H9 (cell line): ENCODE measurements around the gene SMARCA2. TPM values are rescaled to one million over a fixed set of nuclear protein-coding genes. Genes with fewer than 3 reads are reported as not detected.

ENCODE experiments used
- DNase-seq: peaks from one replicate; pipeline ENCODE4 v3.0.0-alpha.2; 2017
- H2AFZ ChIP-seq: one replicate; pipeline ENCODE4 v1.6.1; 2013; ENCODE audit warnings: mild to moderate bottlenecking, low read length, control low read depth, moderate library complexity
- H2AK5ac ChIP-seq: 2 replicates; pipeline ENCODE4 v1.6.1; 2013; ENCODE audit warnings: low read length, control low read depth, mixed read lengths; ENCODE audit not compliant: insufficient read length
- H2BK120ac ChIP-seq: one replicate; pipeline ENCODE4 v1.6.1; 2013; ENCODE audit warnings: low read depth, mild to moderate bottlenecking, low read length, control low read depth, inconsistent platforms; ENCODE audit not compliant: poor library complexity, severe bottlenecking
- H2BK12ac ChIP-seq: 2 replicates; pipeline ENCODE4 v1.6.1; 2013; ENCODE audit warnings: low read length, control low read depth, mixed read lengths, low read depth; ENCODE audit not compliant: insufficient read length
- H2BK15ac ChIP-seq: 2 replicates; pipeline ENCODE4 v1.6.1; 2013; ENCODE audit warnings: low read depth, low read length, control low read depth
- H2BK20ac ChIP-seq: one replicate; pipeline ENCODE4 v1.6.1; 2013; ENCODE audit warnings: low read depth, mild to moderate bottlenecking, low read length, control low read depth, inconsistent platforms; ENCODE audit not compliant: poor library complexity, severe bottlenecking
- H2BK5ac ChIP-seq: 2 replicates; pipeline ENCODE4 v1.6.1; 2013; ENCODE audit warnings: low read length, control low read depth, mixed read lengths; ENCODE audit not compliant: insufficient read length
- H3K14ac ChIP-seq: 2 replicates; pipeline ENCODE4 v1.6.1; 2013; ENCODE audit warnings: low read length, control low read depth; ENCODE audit not compliant: insufficient read depth
- H3K18ac ChIP-seq: 2 replicates; pipeline ENCODE4 v1.6.1; 2013; ENCODE audit warnings: low read depth, mild to moderate bottlenecking, mixed read lengths, low read length, control low read depth; ENCODE audit not compliant: insufficient read length
- H3K23ac ChIP-seq: 2 replicates; pipeline ENCODE4 v1.6.1; 2013; ENCODE audit warnings: low read length, control low read depth, mixed read lengths, low read depth; ENCODE audit not compliant: insufficient read length
- H3K23me2 ChIP-seq: 2 replicates; pipeline ENCODE4 v1.6.1; 2013; ENCODE audit warnings: low read depth, mild to moderate bottlenecking, mixed read lengths, low read length, control low read depth; ENCODE audit not compliant: insufficient read length, poor library complexity, severe bottlenecking
- H3K27ac ChIP-seq: 2 replicates; pipeline ENCODE4 v1.5.1; 2013; ENCODE audit warnings: low read length, control low read depth, mixed read lengths, low read depth; ENCODE audit not compliant: insufficient read length
- H3K27me3 ChIP-seq: 2 replicates; pipeline ENCODE4 v1.6.1; 2013; ENCODE audit warnings: low read length, control low read depth, inconsistent platforms; ENCODE audit not compliant: insufficient read depth
- H3K4ac ChIP-seq: 2 replicates; pipeline ENCODE4 v1.6.1; 2013; ENCODE audit warnings: low read depth, mild to moderate bottlenecking, control low read depth, inconsistent platforms, low read length, moderate library complexity
- H3K4me1 ChIP-seq: 2 replicates; pipeline ENCODE4 v1.6.1; 2013; ENCODE audit warnings: low read length, control low read depth, inconsistent platforms; ENCODE audit not compliant: insufficient read depth
- H3K4me2 ChIP-seq: 2 replicates; pipeline ENCODE4 v1.6.1; 2013; ENCODE audit warnings: low read length, control low read depth, mixed read lengths; ENCODE audit not compliant: insufficient read length, insufficient read depth
- H3K56ac ChIP-seq: 2 replicates; pipeline ENCODE4 v1.6.1; 2013; ENCODE audit warnings: low read depth, mild to moderate bottlenecking, mixed read lengths, low read length, control low read depth; ENCODE audit not compliant: insufficient read length
- H3K79me1 ChIP-seq: 2 replicates; pipeline ENCODE4 v1.6.1; 2013; ENCODE audit warnings: low read depth, mild to moderate bottlenecking, moderate library complexity, low read length, control low read depth, inconsistent platforms; ENCODE audit not compliant: insufficient read depth, poor library complexity, severe bottlenecking
- H3K79me2 ChIP-seq: 2 replicates; pipeline ENCODE4 v1.6.1; 2013; ENCODE audit warnings: low read length, control low read depth, inconsistent platforms; ENCODE audit not compliant: insufficient read depth
- H3K9ac ChIP-seq: 2 replicates; pipeline ENCODE4 v1.6.1; 2013; ENCODE audit warnings: low read length, control low read depth, mixed read lengths; ENCODE audit not compliant: insufficient read length; ENCODE audit errors: extremely low read depth
- H3K9me3 ChIP-seq: one replicate; pipeline ENCODE4 v1.6.1; 2013; ENCODE audit warnings: low read depth, low read length, inconsistent platforms; ENCODE audit not compliant: control insufficient read depth
- H3T11ph ChIP-seq: one replicate; pipeline ENCODE4 v1.6.1; 2013; ENCODE audit warnings: mild to moderate bottlenecking, low read length, control low read depth, inconsistent platforms
- H4K20me1 ChIP-seq: one replicate; pipeline ENCODE4 v1.6.1; 2013; ENCODE audit not compliant: control insufficient read depth, insufficient read length, insufficient read depth
- H4K5ac ChIP-seq: 2 replicates; pipeline ENCODE4 v1.6.1; 2013; ENCODE audit warnings: low read depth, mild to moderate bottlenecking, mixed read lengths, low read length, control low read depth; ENCODE audit not compliant: insufficient read length
- H4K8ac ChIP-seq: replicated peaks from 2 replicates; pipeline ENCODE4 v1.6.1; 2013; ENCODE audit warnings: low read length, control low read depth, mixed read lengths, low read depth; ENCODE audit not compliant: insufficient read length
- H4K91ac ChIP-seq: 2 replicates; pipeline ENCODE4 v1.6.1; 2013; ENCODE audit warnings: low read depth, mild to moderate bottlenecking, moderate library complexity, mixed read lengths, low read length, control low read depth; ENCODE audit not compliant: insufficient read length
- H3K27ac Mint-ChIP-seq, 3 experiments: 2 replicates in 2 of 3; 3 replicates in 1 of 3; pipeline ENCODE4 v1.8.0; 2020 to 2021; ENCODE audit warnings: mixed read lengths in 3 of 3, mild to moderate bottlenecking in 1 of 3, moderate library complexity in 1 of 3
- H3K27me3 Mint-ChIP-seq: 2 replicates; pipeline ENCODE4 v1.8.0; 2021; ENCODE audit warnings: low read depth, mild to moderate bottlenecking, moderate library complexity, mixed read lengths
- H3K36me3 Mint-ChIP-seq, 3 experiments: 2 replicates in 2 of 3; 3 replicates in 1 of 3; pipeline ENCODE4 v1.8.0; 2020 to 2021; ENCODE audit warnings: low read depth in 3 of 3, mixed read lengths in 3 of 3; ENCODE audit not compliant: insufficient read depth in 1 of 3
- H3K4me1 Mint-ChIP-seq, 2 experiments: 2 replicates each; pipeline ENCODE4 v1.8.0; 2020; ENCODE audit warnings: mixed read lengths in 2 of 2
- H3K4me3 Mint-ChIP-seq, 2 experiments: 2 replicates in 1 of 2; 3 replicates in 1 of 2; pipeline ENCODE4 v1.8.0; 2020 to 2021; ENCODE audit warnings: mild to moderate bottlenecking in 2 of 2, mixed read lengths in 2 of 2, moderate library complexity in 1 of 2
- H3K9me3 Mint-ChIP-seq, 2 experiments: 2 replicates in 1 of 2; 3 replicates in 1 of 2; pipeline ENCODE4 v1.8.0; 2020; ENCODE audit warnings: mild to moderate bottlenecking in 2 of 2, mixed read lengths in 2 of 2, moderate library complexity in 1 of 2
- WGBS: extraction: QIAGEN DNeasy Blood & Tissue Kit; methylation state at CpG from one replicate; pipeline ENCODE4 v1.1.7; 2013; ENCODE audit warnings: missing lambda C conversion rate, low lambda C conversion rate, mixed read lengths; ENCODE audit not compliant: insufficient read length; ENCODE audit errors: extremely low coverage; 5-methylcytosine and 5-hydroxymethylcytosine counted together
- total RNA-seq: library from RNA; stranded (reverse); gene quantifications from 2 replicates; pipeline ENCODE4 v1.2.1, GENCODE V29; 2021
- TF ChIP-seq, protein P1 (sequence below): fragments of 200-600 bp; sonication (generic); conservative IDR thresholded peaks from 3 replicates; pipeline ENCODE4 v1.8.0; 2021; ENCODE audit warnings: antibody characterized with exemption, mild to moderate bottlenecking

The SMARCA2 gene
- total RNA-seq, 1 experiment from 2014 or later: 15.3 TPM

- Histone ChIP-seq H3K56ac (no peak overlapping the region), H3K79me1 (no peaks in the 10 kb centered on the region), H2BK12ac (no peak overlapping the region), H2BK20ac (no peak overlapping the region), H3K79me2 (no peaks in the 10 kb centered on the region), H4K20me1 (no peaks in the 10 kb centered on the region), H3K14ac (no peak overlapping the region), H4K8ac (no peak overlapping the region), H3K23ac (no peak overlapping the region), H3K27ac (no peak overlapping the region), H3K4me2 (no peak overlapping the region), H3K23me2 (no peaks in the 10 kb centered on the region), H3T11ph (no peak overlapping the region), H3K27me3 (no peaks in the 10 kb centered on the region), H2BK120ac (no peak overlapping the region), H2AK5ac (no peak overlapping the region), H4K5ac (no peak overlapping the region), H3K18ac (no peak overlapping the region), H2AFZ (no peak overlapping the region), H4K91ac (no peak overlapping the region), H3K4ac (no peak overlapping the region), H2BK5ac (no peak overlapping the region), H3K9me3 (no peaks in the 10 kb centered on the region), H2BK15ac (no peak overlapping the region), H3K9ac (no peak overlapping the region), H3K4me1 (no peaks in the 10 kb centered on the region)
- H3K27ac Mint-ChIP-seq: peak overlapping the region in 1 of 3 experiments; percentile 22; a peak in 1 of 7 replicates
- no peaks in the 10 kb centered on the region for H3K36me3 Mint-ChIP-seq
- H3K4me3 Mint-ChIP-seq: no peak overlapping the region
- TF ChIP-seq, protein P1, sequence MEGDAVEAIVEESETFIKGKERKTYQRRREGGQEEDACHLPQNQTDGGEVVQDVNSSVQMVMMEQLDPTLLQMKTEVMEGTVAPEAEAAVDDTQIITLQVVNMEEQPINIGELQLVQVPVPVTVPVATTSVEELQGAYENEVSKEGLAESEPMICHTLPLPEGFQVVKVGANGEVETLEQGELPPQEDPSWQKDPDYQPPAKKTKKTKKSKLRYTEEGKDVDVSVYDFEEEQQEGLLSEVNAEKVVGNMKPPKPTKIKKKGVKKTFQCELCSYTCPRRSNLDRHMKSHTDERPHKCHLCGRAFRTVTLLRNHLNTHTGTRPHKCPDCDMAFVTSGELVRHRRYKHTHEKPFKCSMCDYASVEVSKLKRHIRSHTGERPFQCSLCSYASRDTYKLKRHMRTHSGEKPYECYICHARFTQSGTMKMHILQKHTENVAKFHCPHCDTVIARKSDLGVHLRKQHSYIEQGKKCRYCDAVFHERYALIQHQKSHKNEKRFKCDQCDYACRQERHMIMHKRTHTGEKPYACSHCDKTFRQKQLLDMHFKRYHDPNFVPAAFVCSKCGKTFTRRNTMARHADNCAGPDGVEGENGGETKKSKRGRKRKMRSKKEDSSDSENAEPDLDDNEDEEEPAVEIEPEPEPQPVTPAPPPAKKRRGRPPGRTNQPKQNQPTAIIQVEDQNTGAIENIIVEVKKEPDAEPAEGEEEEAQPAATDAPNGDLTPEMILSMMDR: no peak
- no CpG with 5 or more reads among the region's 9 CpGs for WGBS
- H3K4me1 Mint-ChIP-seq: 0 out of 4 replicates have a peak, but pooled peaks cover 0 to 2% of the 10 kb centered on the region in 2 experiments
- H3K27me3 Mint-ChIP-seq: no peaks in the 10 kb centered on the region
- H3K9me3 Mint-ChIP-seq: no peaks in the 10 kb centered on the region
- no peak for DNase-seq
Measured at GRCh38 chr9:2119566-2119965, 104.4 kb downstream of the SMARCA2 start.
